ENCODE data around the gene ZNF557.

Gene ZNF557

GRCh38 chr19:7130043-7130442, 60.5 kb downstream of the ZNF557 start:
- no peak for DNase-seq

- DNase-seq = no peak
Measured at GRCh38 chr19:7132054-7132453, 62.6 kb downstream of the ZNF557 start.

GRCh38 chr19:7137120-7137519, 67.6 kb downstream of the ZNF557 start:
- no peak for DNase-seq
